Cardiac fibroblast (primary cell): ENCODE results near the gene EME2.
"Not testable (repeated sequence)": the region's sequence is repeated elsewhere in the genome, so short reads cannot be mapped to it uniquely, and the experiment has no call there.

Experiments
- DNase-seq, 2 donors: peaks; one replicate each; pipeline versions ENCODE4 v3.0.0 to v3.0.0-alpha.2; 2010; ENCODE audit warnings: low read depth in 2 of 2
- H3K4me3 ChIP-seq, 2 donors: replicated peaks in 1 of 2; 1 replicate in 1 of 2; 2 replicates in 1 of 2; pipeline ENCODE4 v1.5.1; 2011; ENCODE audit warnings: low read depth in 2 of 2, low read length in 2 of 2, mild to moderate bottlenecking in 2 of 2, moderate library complexity in 1 of 2
- TF ChIP-seq, protein P1 (sequence below): IDR thresholded peaks from one replicate; pipeline ENCODE4 v1.5.1; 2011; ENCODE audit warnings: low read depth, mild to moderate bottlenecking, low read length, inconsistent platforms

EME2 gene

DNA sequence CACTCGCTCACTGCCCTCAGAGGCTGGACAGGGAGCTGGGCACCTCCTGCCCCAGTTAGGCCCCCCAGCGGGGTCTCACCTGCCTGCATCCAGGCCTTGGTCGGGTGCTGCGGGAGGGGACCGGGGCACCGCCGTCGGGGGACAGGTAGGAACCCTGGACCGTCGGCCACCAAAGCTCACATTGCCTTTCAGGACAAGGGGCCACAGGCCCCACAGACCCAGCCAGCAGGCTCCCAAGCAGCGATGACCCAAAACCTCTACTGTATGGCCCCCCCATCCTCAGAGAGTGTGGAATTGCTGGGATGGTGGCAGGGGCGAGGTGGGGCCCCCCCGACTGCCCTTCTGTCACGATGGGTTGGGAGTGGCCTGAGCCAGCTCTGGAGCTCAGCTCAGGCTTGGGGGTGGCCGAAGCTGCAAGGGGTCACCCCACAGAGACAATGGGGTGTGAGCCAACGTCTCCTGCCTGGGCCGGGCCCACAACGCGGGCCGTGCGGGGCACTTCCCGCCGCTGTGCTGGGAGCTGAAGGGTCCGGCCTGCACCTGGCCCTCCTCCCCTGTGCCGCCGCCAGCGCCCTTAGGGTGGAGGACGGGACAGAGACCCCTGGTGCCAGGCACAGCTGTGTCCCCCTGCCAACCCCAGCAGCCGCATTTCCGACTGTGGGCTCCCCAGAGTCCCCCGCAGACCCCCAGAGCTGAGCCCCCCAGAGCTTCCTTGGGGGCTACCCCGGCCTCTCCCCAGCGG lies 20.4 kb downstream of the EME2 start:
- no peak for DNase-seq
- TF ChIP-seq, protein P1, sequence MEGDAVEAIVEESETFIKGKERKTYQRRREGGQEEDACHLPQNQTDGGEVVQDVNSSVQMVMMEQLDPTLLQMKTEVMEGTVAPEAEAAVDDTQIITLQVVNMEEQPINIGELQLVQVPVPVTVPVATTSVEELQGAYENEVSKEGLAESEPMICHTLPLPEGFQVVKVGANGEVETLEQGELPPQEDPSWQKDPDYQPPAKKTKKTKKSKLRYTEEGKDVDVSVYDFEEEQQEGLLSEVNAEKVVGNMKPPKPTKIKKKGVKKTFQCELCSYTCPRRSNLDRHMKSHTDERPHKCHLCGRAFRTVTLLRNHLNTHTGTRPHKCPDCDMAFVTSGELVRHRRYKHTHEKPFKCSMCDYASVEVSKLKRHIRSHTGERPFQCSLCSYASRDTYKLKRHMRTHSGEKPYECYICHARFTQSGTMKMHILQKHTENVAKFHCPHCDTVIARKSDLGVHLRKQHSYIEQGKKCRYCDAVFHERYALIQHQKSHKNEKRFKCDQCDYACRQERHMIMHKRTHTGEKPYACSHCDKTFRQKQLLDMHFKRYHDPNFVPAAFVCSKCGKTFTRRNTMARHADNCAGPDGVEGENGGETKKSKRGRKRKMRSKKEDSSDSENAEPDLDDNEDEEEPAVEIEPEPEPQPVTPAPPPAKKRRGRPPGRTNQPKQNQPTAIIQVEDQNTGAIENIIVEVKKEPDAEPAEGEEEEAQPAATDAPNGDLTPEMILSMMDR, result no peak
- no peak overlapping the region for H3K4me3 ChIP-seq

DNA sequence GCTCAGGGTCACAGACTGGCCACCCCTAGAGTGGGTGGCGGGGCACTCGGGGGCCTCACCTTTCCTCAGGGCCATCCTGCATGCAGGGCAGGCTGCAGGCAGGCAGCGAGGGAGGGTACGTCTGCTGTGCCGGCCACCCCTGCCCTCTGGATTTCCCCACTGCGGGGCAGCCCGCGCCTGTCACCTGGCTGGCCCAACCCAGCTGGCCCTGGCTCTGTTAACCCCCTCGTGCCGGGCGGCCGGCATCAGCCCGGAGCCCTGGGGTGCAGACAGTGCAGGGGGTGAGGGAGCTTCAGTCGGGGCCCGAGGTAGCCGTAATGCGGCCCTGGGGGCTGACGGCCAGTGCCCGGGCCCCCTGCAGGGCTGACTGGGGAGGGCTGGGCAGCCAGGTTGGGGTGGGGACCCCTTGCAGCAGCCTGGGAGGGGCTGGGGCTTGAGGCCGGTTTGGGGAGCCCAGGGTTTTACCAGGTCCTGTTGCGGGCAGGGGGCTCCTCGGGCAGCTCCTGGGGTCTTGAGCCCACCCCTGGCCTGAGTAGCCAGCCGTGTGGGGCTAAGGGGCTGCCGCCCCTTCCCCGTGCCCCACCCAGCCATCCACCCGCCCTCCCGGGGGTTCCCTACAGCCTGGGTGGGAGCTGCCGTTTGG lies 21.1 kb downstream of the EME2 start, which contains the start of gene IGFALS:
Gene IGFALS, minus strand, starts transcription at position 128 of the 643 bp plus-strand sequence. Its CDS starts 53 bp downstream, at position 75.
- DNase-seq, result no peak

DNA sequence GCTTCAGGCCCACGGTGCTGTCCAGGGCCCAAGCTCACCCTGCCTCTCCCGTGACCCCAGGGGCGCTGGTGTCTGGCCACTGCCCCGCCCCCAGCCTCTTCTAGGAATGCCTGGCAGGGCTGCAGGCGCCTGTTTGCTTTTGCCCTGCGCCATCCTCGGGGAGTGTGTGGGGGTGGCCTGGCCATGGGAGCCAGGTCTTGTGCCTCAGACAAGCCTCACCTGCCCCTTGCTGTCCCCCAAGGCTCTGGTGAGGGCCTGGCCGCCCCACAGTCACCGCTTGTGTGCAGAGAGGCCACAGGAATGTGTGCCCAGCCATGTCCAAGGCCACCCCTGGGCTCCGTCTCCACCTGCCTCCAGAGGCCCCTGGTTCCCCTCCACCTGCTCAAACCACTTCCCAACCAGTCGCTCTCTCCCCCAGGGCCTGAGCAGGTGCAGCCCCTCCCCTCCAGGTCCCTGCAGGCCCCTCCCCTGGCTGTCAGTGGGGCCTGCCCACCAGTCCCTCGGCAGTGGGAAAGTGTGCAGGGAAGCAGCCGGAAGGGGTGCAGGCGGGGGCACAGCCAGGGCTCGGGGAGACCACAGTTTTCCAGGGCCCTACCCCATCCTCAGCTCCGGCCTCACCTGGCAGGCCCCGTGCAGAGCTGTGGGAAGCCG lies 21.7 kb downstream of the EME2 start:
- H3K4me3 ChIP-seq, result no peak overlapping the region
- DNase-seq, result no peak
- TF ChIP-seq, protein P1, result no peak

More for the DNA sequence above, 21.1 kb downstream of the EME2 start, which contains the start of gene IGFALS:
- no peak within 1 kb of the TSS for H3K4me3 ChIP-seq
- TF ChIP-seq, protein P1, result no peak

DNA sequence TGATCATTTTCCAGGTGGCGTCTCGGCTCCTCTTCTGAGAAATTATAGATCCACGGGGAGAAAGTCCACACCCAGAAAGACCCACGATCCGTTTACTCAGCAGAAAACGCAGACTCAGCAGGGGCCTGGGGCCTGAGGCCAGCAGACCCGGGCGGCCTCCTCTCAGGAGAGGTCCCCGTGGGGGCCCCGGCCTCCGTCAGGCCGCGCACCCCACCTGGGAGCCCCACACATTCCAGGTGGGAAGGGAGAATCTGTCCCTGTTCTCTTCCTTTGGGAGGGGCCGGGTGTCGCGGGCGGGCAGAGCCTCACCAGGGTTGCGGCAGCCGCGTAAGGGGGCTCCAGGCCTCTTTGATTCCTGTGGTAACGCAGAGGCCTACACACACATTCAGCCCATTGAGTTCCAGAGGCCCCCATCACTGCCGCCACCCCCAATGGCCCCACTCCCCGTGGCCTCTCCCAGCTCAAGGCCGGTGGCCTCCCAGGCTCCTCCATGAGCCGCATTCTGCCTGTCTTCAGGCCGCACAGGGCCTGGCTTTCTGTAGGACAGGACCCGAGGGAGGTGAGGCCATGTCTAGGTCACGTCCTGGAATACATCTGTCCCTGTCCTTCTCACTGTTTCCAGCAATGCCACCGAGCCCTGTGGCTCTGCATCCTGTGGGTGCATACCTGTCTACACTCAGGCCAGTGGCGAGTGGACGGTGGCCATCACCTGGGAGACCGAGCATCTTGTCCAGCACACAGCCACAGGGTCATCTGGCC lies 22.5 kb downstream of the EME2 start:
- TF ChIP-seq, protein P1, result no peak
- no peak for DNase-seq
- no peak overlapping the region for H3K4me3 ChIP-seq

DNA sequence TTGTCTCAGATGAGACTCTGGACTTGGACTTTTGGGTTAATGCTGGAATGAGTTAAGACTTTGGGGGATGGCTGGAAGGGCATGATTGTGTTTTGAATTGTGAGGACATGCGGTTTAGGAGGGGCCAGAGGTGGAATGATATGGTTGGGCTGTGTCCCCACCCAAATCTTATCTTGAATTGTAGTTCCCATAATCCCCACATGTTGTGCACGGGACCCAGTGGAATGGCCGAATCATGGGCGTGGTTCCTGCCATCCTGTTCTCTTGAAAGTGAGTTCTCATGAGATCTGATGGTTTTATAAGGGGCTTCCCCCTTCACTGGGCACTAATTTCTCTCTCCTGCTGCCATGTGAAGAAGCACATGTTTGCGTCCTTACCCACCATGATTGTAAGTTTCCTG lies 26.7 kb downstream of the EME2 start:
- DNase-seq, H3K4me3 ChIP-seq: not testable (repeated sequence)

DNA sequence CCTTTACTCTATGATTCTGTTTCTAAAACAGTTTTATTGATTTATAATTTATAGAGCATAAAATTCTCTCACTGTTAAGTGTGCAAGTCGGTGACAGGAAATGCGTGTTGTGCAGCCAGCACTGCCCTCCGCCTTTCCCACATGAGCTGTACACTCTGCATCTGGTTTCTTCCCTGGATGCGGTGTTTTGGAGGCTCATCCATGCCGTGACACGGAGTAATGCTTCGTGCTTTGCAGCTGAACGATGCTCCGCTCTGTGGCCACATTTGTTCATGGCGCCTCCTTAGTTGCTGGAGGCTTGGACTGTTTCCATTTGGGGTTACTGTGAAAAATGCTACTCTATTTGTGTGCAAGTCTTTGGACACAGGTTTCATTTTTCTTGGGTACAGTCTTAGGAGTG lies 28.1 kb downstream of the EME2 start:
- no peak for DNase-seq
- H3K4me3 ChIP-seq, result no peak overlapping the region
- TF ChIP-seq, protein P1, result no peak

DNA sequence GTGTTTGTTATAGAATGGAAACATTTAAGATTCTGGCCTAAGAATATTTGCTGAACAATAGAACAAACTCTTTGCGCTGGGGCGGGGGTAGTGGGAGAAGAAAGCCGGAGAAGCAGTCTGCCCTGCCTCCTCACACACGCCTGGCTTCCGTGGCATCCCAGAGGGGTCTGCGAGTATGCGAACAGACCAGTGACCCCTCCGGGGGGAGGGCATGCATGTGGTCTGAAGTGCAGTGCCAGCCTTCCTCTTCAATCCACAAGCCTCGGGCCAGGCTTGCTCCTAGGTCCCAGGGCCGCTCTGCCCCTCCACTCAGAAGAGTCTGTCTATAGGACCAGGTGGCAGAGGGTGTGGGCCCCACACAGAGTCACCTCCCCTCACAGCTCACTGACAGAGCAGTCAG lies 35.0 kb downstream of the EME2 start:
- TF ChIP-seq, protein P1, result no peak
- no peak overlapping the region for H3K4me3 ChIP-seq
- no peak for DNase-seq
